Activated T-helper 2 cell treated with anti-CD3 and anti-CD28 coated beads, Interferon-gamma antibody, Interleukin-2, Interleukin-4, amounts not matched to agents 10 μg/mL and 5 μg/mL and 100 μg/mL, durations not matched to agents 14 hours and 24 hours and 36 hours (primary cell): Measurements from ENCODE around the gene REPS2. TPM values are rescaled to one million over a fixed set of nuclear protein-coding genes. Genes with fewer than 3 reads are reported as not detected.

ENCODE experiments used
- DNase-seq: peaks from one replicate; pipeline ENCODE4 v3.0.0; 2021; ENCODE audit warnings: low spot score
- H3K27ac Mint-ChIP-seq: one replicate; pipeline ENCODE4 v1.8.0; 2021; ENCODE audit warnings: mixed read lengths
- H3K27me3 Mint-ChIP-seq: one replicate; pipeline ENCODE4 v1.8.0; 2021; ENCODE audit warnings: low read depth, mixed read lengths
- H3K36me3 Mint-ChIP-seq: one replicate; pipeline ENCODE4 v1.8.0; 2021; ENCODE audit warnings: low read depth, mixed read lengths
- H3K4me1 Mint-ChIP-seq: one replicate; pipeline ENCODE4 v1.8.0; 2021; ENCODE audit warnings: low read depth, mixed read lengths
- H3K4me3 Mint-ChIP-seq: one replicate; pipeline ENCODE4 v1.8.0; 2021; ENCODE audit warnings: low read depth, mild to moderate bottlenecking, moderate library complexity, mixed read lengths
- H3K9me3 Mint-ChIP-seq: one replicate; pipeline ENCODE4 v1.8.0; 2021; ENCODE audit warnings: mixed read lengths
- intact Hi-C: fragments of 100-400 bp; cut with micrococcal nuclease; formaldehyde crosslinking; loops from one replicate; pipeline ENCODE4 v1.15.1; 2023
- total RNA-seq: library from RNA; stranded (reverse); gene quantifications from 2 replicates; pipeline ENCODE4 v1.2.3, GENCODE V29; 2022

The REPS2 gene
- total RNA-seq, 1 donor from 2014 or later: 0.02 TPM

DNA sequence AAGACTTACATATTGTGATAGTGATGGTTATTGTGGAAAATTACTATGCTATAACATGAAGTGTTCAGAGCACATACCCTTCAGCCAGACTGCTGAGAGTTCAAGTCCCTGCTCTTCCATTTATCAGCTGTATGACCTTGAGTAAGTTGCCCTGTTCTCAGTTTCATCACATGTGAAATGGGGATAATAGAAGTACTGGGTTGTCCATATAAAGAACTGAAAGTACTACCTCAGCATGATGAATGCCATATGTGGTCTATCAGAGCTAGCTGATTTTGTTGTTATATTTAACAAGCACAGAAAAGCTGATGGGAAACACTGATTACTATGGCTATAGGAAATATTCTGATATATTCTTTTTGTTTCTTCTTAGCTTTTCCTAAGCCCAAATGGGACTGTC, 115.6 kb downstream of the REPS2 start:
- H3K9me3 Mint-ChIP-seq: no peaks in the 10 kb centered on the region
- H3K4me3 Mint-ChIP-seq: no peak overlapping the region
- no peak overlapping the region for H3K27ac Mint-ChIP-seq
- DNase-seq: no peak
- no peaks in the 10 kb centered on the region for H3K36me3 Mint-ChIP-seq
- intact Hi-C loops: no loop called here
- H3K27me3 Mint-ChIP-seq: no peaks in the 10 kb centered on the region
- H3K4me1 Mint-ChIP-seq: no peaks in the 10 kb centered on the region

GRCh38 chrX:17065100-17065499, 118.6 kb downstream of the REPS2 start:
- no peaks in the 10 kb centered on the region for H3K27me3 Mint-ChIP-seq
- no peaks in the 10 kb centered on the region for H3K4me1 Mint-ChIP-seq
- no peaks in the 10 kb centered on the region for H3K9me3 Mint-ChIP-seq

DNA sequence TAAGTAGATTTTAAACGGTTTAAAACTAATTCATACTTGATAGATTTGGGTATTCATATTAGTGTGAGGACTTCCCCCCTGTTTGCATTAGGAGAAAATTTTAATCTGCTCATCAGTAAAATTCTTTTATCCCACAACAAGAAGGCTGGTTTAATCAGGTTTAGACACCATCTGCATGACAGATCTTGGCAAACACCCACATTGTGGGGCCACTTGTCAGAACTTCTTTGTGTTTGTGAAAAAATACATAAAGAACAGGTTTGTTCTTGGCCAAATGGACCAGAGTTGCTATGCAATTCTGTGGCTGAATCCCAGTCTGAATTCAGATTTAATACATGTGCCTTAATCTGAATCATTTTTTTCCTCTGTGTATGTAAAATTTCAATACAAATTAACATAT, 121.1 kb downstream of the REPS2 start:
- H3K36me3 Mint-ChIP-seq: no peaks in the 10 kb centered on the region

More at GRCh38 chrX:17065100-17065499, 118.6 kb downstream of the REPS2 start:
- H3K36me3 Mint-ChIP-seq: no peaks in the 10 kb centered on the region
- H3K4me3 Mint-ChIP-seq: no peak overlapping the region
- intact Hi-C loops: no loop called here
- no peak overlapping the region for H3K27ac Mint-ChIP-seq
- DNase-seq: no peak

DNA sequence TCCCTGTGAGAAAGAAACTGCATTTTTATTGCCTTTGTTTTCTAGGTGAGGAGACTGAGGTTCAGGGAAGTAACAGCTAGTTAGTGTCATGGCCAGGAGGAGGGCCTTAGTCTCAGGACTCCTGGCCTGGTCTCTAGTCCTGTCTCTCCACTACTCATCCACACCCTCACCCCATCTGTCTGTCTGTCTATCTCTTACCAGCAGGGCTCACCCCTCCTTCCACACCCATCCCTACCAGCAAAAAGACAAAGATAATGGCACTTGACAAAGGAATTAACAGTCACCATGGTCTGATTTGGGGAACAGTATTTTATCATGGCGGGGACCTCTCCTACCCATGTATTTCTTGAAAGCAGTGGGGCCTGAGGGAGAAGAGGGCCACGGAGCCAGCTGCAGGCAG, 125.8 kb downstream of the REPS2 start:
- no peaks in the 10 kb centered on the region for H3K36me3 Mint-ChIP-seq
- no peak overlapping the region for H3K27ac Mint-ChIP-seq
- H3K9me3 Mint-ChIP-seq: no peaks in the 10 kb centered on the region
- no peaks in the 10 kb centered on the region for H3K4me1 Mint-ChIP-seq
- H3K27me3 Mint-ChIP-seq: peaks cover 4% of the 10 kb centered on the region
- H3K4me3 Mint-ChIP-seq: no peak overlapping the region
- intact Hi-C loops: no loop called here
- DNase-seq: no peak

More for the DNA sequence above, 121.1 kb downstream of the REPS2 start:
- Mint-ChIP-seq H3K27ac (no peak overlapping the region), H3K4me1 (no peaks in the 10 kb centered on the region), H3K4me3 (no peak overlapping the region), H3K27me3 (peaks cover 2% of the 10 kb centered on the region), H3K9me3 (no peaks in the 10 kb centered on the region)
- DNase-seq: no peak
- intact Hi-C loops: no loop called here

- Mint-ChIP-seq H3K27ac (no peak overlapping the region), H3K36me3 (no peaks in the 10 kb centered on the region), H3K9me3 (no peaks in the 10 kb centered on the region), H3K4me1 (no peaks in the 10 kb centered on the region), H3K27me3 (peaks cover 4% of the 10 kb centered on the region), H3K4me3 (no peak overlapping the region)
- intact Hi-C loops: no loop called here
- no peak for DNase-seq
These were observed 126.3 kb downstream of the REPS2 start for GRCh38 chrX:17072721-17073230.

DNA sequence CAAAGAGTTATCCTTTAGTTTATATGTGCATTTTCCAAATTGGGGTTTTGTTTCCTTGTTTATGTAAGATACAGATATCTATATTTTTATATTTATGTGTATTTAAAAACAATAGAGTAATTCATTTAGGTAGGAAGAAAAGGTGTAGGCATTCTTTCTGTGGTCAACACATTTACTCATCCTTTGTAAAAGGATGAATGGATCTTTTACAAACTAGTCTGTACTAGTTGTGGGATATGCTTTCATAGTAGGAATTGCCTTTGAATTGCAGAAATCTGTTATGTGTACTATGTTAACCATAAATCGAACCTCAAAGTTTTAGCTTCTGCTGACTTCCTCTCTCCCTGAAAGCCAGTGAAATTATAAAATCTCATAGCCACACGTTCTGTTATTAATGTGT, 128.5 kb downstream of the REPS2 start:
- Mint-ChIP-seq H3K36me3 (no peaks in the 10 kb centered on the region), H3K4me3 (no peak overlapping the region), H3K27ac (no peak overlapping the region), H3K9me3 (no peaks in the 10 kb centered on the region), H3K27me3 (peaks cover 4% of the 10 kb centered on the region), H3K4me1 (no peaks in the 10 kb centered on the region)
- intact Hi-C loops: no loop called here
- no peak for DNase-seq

DNA sequence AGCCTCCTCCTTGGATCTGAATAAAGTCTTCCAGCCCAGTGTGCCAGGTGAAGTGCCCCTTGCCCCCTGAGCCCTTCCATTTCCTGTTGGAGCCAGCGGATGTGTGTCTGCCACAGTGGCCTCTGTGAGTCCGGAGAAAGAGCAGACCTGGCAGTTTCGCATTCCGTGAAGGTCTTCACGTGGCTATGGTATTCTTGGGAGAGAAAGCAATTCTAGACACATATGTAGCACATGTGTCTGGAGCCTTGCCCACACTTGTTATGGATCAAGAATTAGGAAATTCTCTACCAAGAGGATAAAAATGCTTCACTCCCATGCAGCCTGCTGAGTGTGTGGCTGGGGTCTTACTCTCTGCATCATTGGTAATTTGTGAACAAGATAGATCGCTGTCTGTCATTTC, 130.9 kb downstream of the REPS2 start:
- no peak for DNase-seq
- Mint-ChIP-seq H3K4me3 (no peak overlapping the region), H3K36me3 (no peaks in the 10 kb centered on the region), H3K4me1 (no peaks in the 10 kb centered on the region), H3K27me3 (peaks cover 8% of the 10 kb centered on the region), H3K27ac (no peak overlapping the region), H3K9me3 (no peaks in the 10 kb centered on the region)
- intact Hi-C loops: no loop called here

DNA sequence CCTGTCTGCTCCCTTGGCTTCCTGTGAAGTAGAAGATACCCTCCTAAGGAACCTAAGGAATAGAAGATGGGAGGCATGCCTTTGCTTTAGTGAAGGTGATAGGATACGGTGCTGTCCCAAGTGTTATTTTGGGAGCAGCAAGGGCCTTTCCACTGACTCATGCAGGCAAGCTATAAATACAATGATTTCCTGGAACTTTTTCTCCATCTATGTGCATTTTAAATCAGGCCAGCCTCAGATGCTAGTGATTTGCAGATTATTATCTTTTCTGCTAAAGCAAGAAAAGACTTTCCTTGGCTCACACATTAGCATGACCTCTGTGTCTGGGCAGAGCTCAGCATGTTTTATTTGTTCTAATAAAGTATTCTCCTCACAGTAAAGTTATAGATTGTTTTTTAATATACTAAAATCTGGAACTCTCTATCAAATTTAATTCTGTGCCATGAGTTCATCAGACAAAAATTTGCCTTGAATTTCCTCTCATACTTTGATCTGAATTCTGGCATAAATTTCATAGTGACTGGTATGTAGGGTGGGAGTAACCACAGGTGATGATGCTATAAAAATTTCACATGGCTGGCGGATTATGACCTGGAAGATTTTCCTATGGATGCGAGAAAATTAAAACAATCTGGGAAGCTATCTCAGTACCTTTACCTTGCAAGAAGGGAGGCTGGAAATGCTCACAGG, 131.7 kb downstream of the REPS2 start:
- Mint-ChIP-seq H3K4me3 (no peak overlapping the region), H3K4me1 (no peaks in the 10 kb centered on the region), H3K9me3 (no peaks in the 10 kb centered on the region), H3K27ac (no peak overlapping the region), H3K36me3 (no peaks in the 10 kb centered on the region), H3K27me3 (peaks cover 10% of the 10 kb centered on the region)
- intact Hi-C loops: no loop called here
- no peak for DNase-seq

DNA sequence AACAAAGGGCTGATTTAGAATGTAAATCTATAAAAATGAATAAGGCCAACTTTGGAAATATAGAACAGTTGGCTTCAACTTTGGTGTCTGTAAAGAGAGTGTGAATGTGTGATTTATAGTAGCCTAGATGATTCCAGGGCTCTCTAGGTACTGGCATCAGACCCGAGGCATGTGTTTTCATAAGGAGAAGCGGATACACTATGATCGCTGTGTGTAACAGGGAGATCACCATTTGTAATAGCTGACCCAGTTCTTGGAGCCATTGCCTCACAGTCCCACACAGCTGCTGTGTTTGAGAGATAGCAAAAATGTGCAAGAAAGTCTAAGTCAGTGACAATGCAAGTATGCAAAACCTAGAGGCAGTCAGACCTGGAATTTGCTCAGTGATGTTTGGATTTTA, 135.1 kb downstream of the REPS2 start:
- no peak for DNase-seq
- Mint-ChIP-seq H3K4me3 (no peak overlapping the region), H3K27me3 (peaks cover 7% of the 10 kb centered on the region), H3K27ac (no peak overlapping the region), H3K4me1 (no peaks in the 10 kb centered on the region), H3K9me3 (no peaks in the 10 kb centered on the region), H3K36me3 (no peaks in the 10 kb centered on the region)
- intact Hi-C loops: no loop called here

GRCh38 chrX:17081968-17082367, 135.5 kb downstream of the REPS2 start:
- intact Hi-C loops: no loop called here
- Mint-ChIP-seq H3K4me3 (no peak overlapping the region), H3K27ac (no peak overlapping the region), H3K4me1 (no peaks in the 10 kb centered on the region), H3K9me3 (no peaks in the 10 kb centered on the region), H3K27me3 (peaks cover 7% of the 10 kb centered on the region), H3K36me3 (no peaks in the 10 kb centered on the region)
- no peak for DNase-seq

GRCh38 chrX:17082831-17083230, 136.4 kb downstream of the REPS2 start:
- DNase-seq: no peak
- intact Hi-C loops: no loop called here
- H3K27ac Mint-ChIP-seq: no peak overlapping the region
- no peaks in the 10 kb centered on the region for H3K9me3 Mint-ChIP-seq
- H3K36me3 Mint-ChIP-seq: no peaks in the 10 kb centered on the region
- H3K4me3 Mint-ChIP-seq: no peak overlapping the region
- peaks cover 7% of the 10 kb centered on the region for H3K27me3 Mint-ChIP-seq
- no peaks in the 10 kb centered on the region for H3K4me1 Mint-ChIP-seq

DNA sequence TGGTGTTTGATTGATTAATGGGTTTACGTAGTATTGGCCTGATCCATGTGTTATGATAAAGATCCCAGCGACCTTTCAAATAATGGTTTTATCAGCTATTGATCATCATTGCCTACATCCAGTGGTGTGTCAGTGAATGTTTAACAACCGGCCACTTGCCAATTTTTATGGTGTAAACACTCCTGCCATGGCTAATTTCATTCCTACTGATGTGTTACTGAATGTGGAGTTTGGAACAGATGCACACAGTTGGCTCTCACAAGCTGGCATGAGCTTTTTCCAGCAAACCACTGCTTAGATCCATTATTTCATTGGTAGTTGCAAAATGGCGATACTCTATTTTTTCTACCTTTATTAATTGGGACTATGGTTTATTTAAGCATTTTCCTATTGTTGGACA, 139.9 kb downstream of the REPS2 start:
- Mint-ChIP-seq H3K27ac (no peak overlapping the region), H3K27me3 (peaks cover 5% of the 10 kb centered on the region), H3K36me3 (no peaks in the 10 kb centered on the region), H3K9me3 (no peaks in the 10 kb centered on the region), H3K4me3 (no peak overlapping the region), H3K4me1 (no peaks in the 10 kb centered on the region)
- no peak for DNase-seq
- intact Hi-C loops: no loop called here

- DNase-seq: no peak
- intact Hi-C loops: no loop called here
- H3K36me3 Mint-ChIP-seq: no peaks in the 10 kb centered on the region
- no peaks in the 10 kb centered on the region for H3K4me1 Mint-ChIP-seq
- no peak overlapping the region for H3K27ac Mint-ChIP-seq
- no peak overlapping the region for H3K4me3 Mint-ChIP-seq
- no peaks in the 10 kb centered on the region for H3K9me3 Mint-ChIP-seq
- peaks cover 9% of the 10 kb centered on the region for H3K27me3 Mint-ChIP-seq
These were observed 148.7 kb downstream of the REPS2 start for GRCh38 chrX:17095161-17095560.
